PC-3 (cell line): ENCODE data around the gene ACBD6.

Experiments used
- CTCF ChIP-seq: fragments of 300-600 bp; sonication (generic); conservative IDR thresholded peaks from 2 replicates; pipeline ENCODE4 v1.5.1; 2017; ENCODE audit warnings: antibody characterized with exemption, low read depth, mild to moderate bottlenecking, low read length
- EZH2 ChIP-seq: fragments of 300-600 bp; sonication (generic); IDR thresholded peaks from one replicate; pipeline ENCODE4 v1.6.1; 2017; ENCODE audit warnings: antibody characterized with exemption, mild to moderate bottlenecking, low read length; ENCODE audit not compliant: unreplicated experiment
- EZH2phosphoT487 ChIP-seq: fragments of 300-600 bp; sonication (generic); IDR thresholded peaks from 2 replicates; pipeline ENCODE4 v1.6.1; 2018; ENCODE audit warnings: mild to moderate bottlenecking, antibody characterized with exemption, low read length, borderline replicate concordance

GRCh38 chr1:180259431-180260338 lies 242.7 kb downstream of the ACBD6 start:
- TF ChIP-seq CTCF (no peak), EZH2 (no peak), EZH2phosphoT487 (no peak)
